Heart left ventricle (tissue), 13 donors: Measurements from ENCODE around the gene PDCD7.

Experiments
- CTCF ChIP-seq, 12 donors: fragments of 200-600 bp; sonication (generic) in 4 of 12; IDR thresholded peaks; one replicate each; pipeline versions ENCODE4 v1.5.0 to v1.8.0; 2018 to 2022; ENCODE audit warnings: antibody characterized with exemption in 12 of 12, mild to moderate bottlenecking in 5 of 12
- POLR2A ChIP-seq, 2 donors: fragments of 450-650 bp; IDR thresholded peaks; one replicate each; pipeline ENCODE4 v1.6.1; 2017; ENCODE audit warnings: antibody characterized with exemption in 2 of 2, mild to moderate bottlenecking in 2 of 2, moderate library complexity in 2 of 2
- donor health status: ischemic (EF 13 %, LVEDD 7.1; RV severe dilation, severe dysfunction).
- donor health status: DM: no; HTN: yes; CAD: no.
- donor health status: DM: no; HTN: no; CAD: no.
- donor health status: ischemic (EF 25% LVEDD 6.9; RV normal size, moderate dysfunction).
- donor health status: ischemic (EF 25% LVEDD 5.7; RV mildly dilated, moderate dysfunction).
- donor health status: ischemic (EF 35%, LVEDD 5.7; RV mildly dilated, moderate dysfunction).
- donor health status: nonischemic (EF 11% LVEDD 7.7; RV severe dilation, severe dysfunction).
- donor health status: DM: yes; HTN: yes; CAD: no.
- donor health status: PGD.
- donor health status: ischemic (EF 29% LVEDD 5.4; RV normal size, mild dysfunction).
- donor health status: nonischemic (EF 23%, LVEDD 6.1; RV moderate dilation, normal function).

DNA sequence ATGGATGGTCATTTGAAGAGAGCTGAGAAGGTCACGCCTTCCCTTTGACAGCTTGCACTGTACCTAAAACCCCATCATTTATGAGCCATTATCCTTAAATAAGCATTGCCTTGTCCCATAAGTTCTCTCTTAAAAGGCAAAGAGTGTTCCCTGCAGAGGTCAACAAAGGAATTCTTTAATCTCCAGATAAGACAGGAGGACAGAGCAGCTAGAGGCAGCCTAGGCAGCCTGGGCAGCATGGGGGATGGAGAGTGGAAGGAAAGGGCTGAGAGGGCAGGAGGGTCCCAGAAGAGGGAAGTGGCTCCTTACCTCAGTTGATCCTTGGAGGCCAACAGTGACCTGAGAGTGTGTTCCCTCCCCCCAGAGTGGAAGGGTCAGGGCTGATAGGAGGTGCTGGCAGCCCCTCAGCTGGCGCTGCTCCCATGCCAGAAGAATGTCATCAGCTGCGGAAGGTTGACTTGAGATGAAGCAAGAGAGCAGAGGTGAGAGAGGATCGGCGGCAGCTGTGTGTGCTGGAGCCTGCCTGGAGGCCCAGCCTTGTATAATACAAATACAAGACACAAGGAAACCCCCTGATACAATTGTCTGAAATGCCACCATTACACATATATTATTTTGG is 44.3 kb downstream of the PDCD7 start:
- no peak for TF ChIP-seq CTCF (IDR thresholded peaks at IDR 0.05)
- TF ChIP-seq POLR2A (IDR thresholded peaks at IDR 0.05), result no peak
